ENCODE data around the gene WDPCP. TPM values are rescaled to one million over a fixed set of nuclear protein-coding genes. Genes with fewer than 3 reads are reported as not detected.
"Not testable (repeated sequence)": the region's sequence is repeated elsewhere in the genome, so short reads cannot be mapped to it uniquely, and the experiment has no call there.

WDPCP gene
- total and polyA plus RNA-seq, 4 donors, result 1.1 to 7.6 (median 2.7) TPM

- no peak for DNase-seq (ENCODE audit: low spot score)
- Histone ChIP-seq H3K9ac (ENCODE audit: low read depth in 1 of 2, low read length in 2 of 2) (no peak overlapping the region), H3K4me1 (ENCODE audit: control insufficient read depth in 4 of 4, insufficient read depth in 4 of 4, low read length in 3 of 4) (no peaks in the 10 kb centered on the region), H3K36me3 (ENCODE audit: control insufficient read depth in 4 of 4, insufficient read depth in 3 of 4, low read depth in 1 of 4, low read length in 3 of 4) (no peaks in the 10 kb centered on the region), H3K27ac (ENCODE audit: low read depth in 1 of 2, low read length in 2 of 2) (no peak overlapping the region), H3K9me3 (ENCODE audit: control insufficient read depth in 4 of 4, low read length in 3 of 4) (no peaks in the 10 kb centered on the region), H3K4me3 (ENCODE audit: low read depth in 1 of 3, low read length in 3 of 3) (no peak overlapping the region), H3K27me3 (ENCODE audit: control insufficient read depth in 4 of 4, insufficient read depth in 4 of 4, low read length in 3 of 4) (no peaks in the 10 kb centered on the region)
- 63% methylated on average over 4 of the region's 4 CpGs for WGBS
- TF ChIP-seq ATF3 (IDR thresholded peaks at IDR 0.05) (no peak), TAF1 (conservative IDR thresholded peaks at IDR 0.05) (no peak), RAD21 (IDR thresholded peaks at IDR 0.05) (peak; percentile 25 to 63), GABPA (IDR thresholded peaks at IDR 0.05 in 1 of 2, conservative IDR thresholded peaks at IDR 0.05 in 1 of 2) (no peak), EGR1 (IDR thresholded peaks at IDR 0.05; ENCODE audit: low read depth in 2 of 2) (no peak), NR2F2 (IDR thresholded peaks at IDR 0.05) (no peak), HNF4A (conservative IDR thresholded peaks at IDR 0.05) (no peak), ZBTB33 (IDR thresholded peaks at IDR 0.05) (no peak)
Measured at GRCh38 chr2:63078852-63079606, 509.2 kb downstream of the WDPCP start.

GRCh38 chr2:63074399-63074798, 513.9 kb downstream of the WDPCP start:
- H3K4me3 ChIP-seq (ENCODE audit: low read depth in 1 of 3, low read length in 3 of 3); H3K27me3 ChIP-seq (ENCODE audit: control insufficient read depth in 4 of 4, insufficient read depth in 4 of 4, low read length in 3 of 4); DNase-seq (ENCODE audit: low spot score); H3K27ac ChIP-seq (ENCODE audit: low read depth in 1 of 2, low read length in 2 of 2); H3K36me3 ChIP-seq (ENCODE audit: control insufficient read depth in 4 of 4, insufficient read depth in 3 of 4, low read depth in 1 of 4, low read length in 3 of 4); H3K9me3 ChIP-seq (ENCODE audit: control insufficient read depth in 4 of 4, low read length in 3 of 4); H3K4me1 ChIP-seq (ENCODE audit: control insufficient read depth in 4 of 4, insufficient read depth in 4 of 4, low read length in 3 of 4); H3K9ac ChIP-seq (ENCODE audit: low read depth in 1 of 2, low read length in 2 of 2): not testable (repeated sequence)
- WGBS, result 90% methylated on average over 4 of the region's 4 CpGs

- H3K27ac ChIP-seq (ENCODE audit: low read depth in 1 of 2, low read length in 2 of 2), result no peak overlapping the region
- no peak overlapping the region for H3K4me3 ChIP-seq (ENCODE audit: low read depth in 1 of 3, low read length in 3 of 3)
- no peak overlapping the region for H3K9ac ChIP-seq (ENCODE audit: low read depth in 1 of 2, low read length in 2 of 2)
- no peaks in the 10 kb centered on the region for H3K27me3 ChIP-seq (ENCODE audit: control insufficient read depth in 4 of 4, insufficient read depth in 4 of 4, low read length in 3 of 4)
- no peaks in the 10 kb centered on the region for H3K36me3 ChIP-seq (ENCODE audit: control insufficient read depth in 4 of 4, insufficient read depth in 3 of 4, low read depth in 1 of 4, low read length in 3 of 4)
- WGBS, result 83% methylated on average over 3 of the region's 3 CpGs
- DNase-seq (ENCODE audit: low spot score), result no peak
- H3K9me3 ChIP-seq (ENCODE audit: control insufficient read depth in 4 of 4, low read length in 3 of 4), result no peaks in the 10 kb centered on the region
- no peaks in the 10 kb centered on the region for H3K4me1 ChIP-seq (ENCODE audit: control insufficient read depth in 4 of 4, insufficient read depth in 4 of 4, low read length in 3 of 4)
- TF ChIP-seq NR2F2 (IDR thresholded peaks at IDR 0.05), result no peak
- TF ChIP-seq GABPA (IDR thresholded peaks at IDR 0.05 in 1 of 2, conservative IDR thresholded peaks at IDR 0.05 in 1 of 2), result no peak
- no peak for TF ChIP-seq TAF1 (conservative IDR thresholded peaks at IDR 0.05)
- TF ChIP-seq ATF3 (IDR thresholded peaks at IDR 0.05), result no peak
- no peak for TF ChIP-seq SP1 (IDR thresholded peaks at IDR 0.05)
- TF ChIP-seq REST (IDR thresholded peaks at IDR 0.05), result no peak
- TF ChIP-seq HNF4G (IDR thresholded peaks at IDR 0.05), result no peak
- TF ChIP-seq EGR1 (IDR thresholded peaks at IDR 0.05; ENCODE audit: low read depth in 2 of 2), result no peak
- no peak for TF ChIP-seq CTCF (IDR thresholded peaks at IDR 0.05; ENCODE audit: low read depth, low read length, missing input control)
- TF ChIP-seq YY1 (IDR thresholded peaks at IDR 0.05), result no peak
- TF ChIP-seq FOXA2 (IDR thresholded peaks at IDR 0.05), result no peak
- no peak for TF ChIP-seq RAD21 (IDR thresholded peaks at IDR 0.05)
- TF ChIP-seq FOXA1 (IDR thresholded peaks at IDR 0.05), result no peak
- TF ChIP-seq RXRA (IDR thresholded peaks at IDR 0.05), result no peak
- TF ChIP-seq ZBTB33 (IDR thresholded peaks at IDR 0.05), result no peak
- no peak for TF ChIP-seq JUND (IDR thresholded peaks at IDR 0.05)
- no peak for TF ChIP-seq HNF4A (conservative IDR thresholded peaks at IDR 0.05)
Measured at GRCh38 chr2:63073994-63074393, 514.3 kb downstream of the WDPCP start.
